OCI-LY7 (cell line): Measurements from ENCODE around the gene RNF10. TPM values are rescaled to one million over a fixed set of nuclear protein-coding genes. Genes with fewer than 3 reads are reported as not detected.

Experiments used
- BruUV-seq: library from RNA; stranded (reverse); fragments of 400-500 nt; replicated peaks from 2 replicates; lab custom pipeline; 2021; lab: Mats Ljungman, UMichigan
- CTCF ChIA-PET: fragments of 300-600 bp; sonication (Branson Sonifier 250); formaldehyde crosslinking; loops from one replicate; lab custom pipeline; 2022; ENCODE audit warnings: antibody characterized with exemption; ENCODE audit not compliant: unreplicated experiment; lab: Charles Lee
- POLR2A ChIA-PET: fragments of 300-600 bp; sonication (Branson Sonifier 250); formaldehyde crosslinking; loops from one replicate; lab custom pipeline; 2022; ENCODE audit warnings: antibody characterized with exemption; lab: Charles Lee
- DNase-seq: peaks from one replicate; pipeline ENCODE4 v3.0.0-alpha.2; 2015; ENCODE audit warnings: low spot score
- H2AFZ ChIP-seq: fragments of 200-600 bp; sonication (generic), shearing (Covaris generic); 2 replicates; pipeline ENCODE4 v1.6.1; 2014; ENCODE audit warnings: mild to moderate bottlenecking, antibody characterized with exemption, low read length, moderate library complexity
- H3K27ac ChIP-seq: fragments of 200-600 bp; sonication (generic); 2 replicates; pipeline ENCODE4 v1.5.1; 2014; ENCODE audit warnings: mixed run types, low read depth, mild to moderate bottlenecking, moderate library complexity, low read length, inconsistent platforms; ENCODE audit not compliant: poor library complexity, severe bottlenecking
- H3K36me3 ChIP-seq: fragments of 200-600 bp; sonication (generic); 2 replicates; pipeline ENCODE4 v1.6.1; 2014; ENCODE audit warnings: mild to moderate bottlenecking, antibody characterized with exemption, low read length, moderate library complexity, mixed read lengths; ENCODE audit not compliant: insufficient read depth
- H3K4me1 ChIP-seq: fragments of 200-600 bp; sonication (generic); 2 replicates; pipeline ENCODE4 v1.5.1; 2014; ENCODE audit warnings: mild to moderate bottlenecking, low read length; ENCODE audit not compliant: insufficient read depth, poor library complexity, severe bottlenecking
- H3K4me2 ChIP-seq: fragments of 200-600 bp; sonication (generic); 2 replicates; pipeline ENCODE4 v1.6.1; 2014; ENCODE audit warnings: mild to moderate bottlenecking, low read length
- H3K4me3 ChIP-seq: fragments of 200-600 bp; sonication (generic); 2 replicates; pipeline ENCODE4 v1.5.1; 2014; ENCODE audit warnings: mild to moderate bottlenecking, low read depth, low read length; ENCODE audit not compliant: poor library complexity, severe bottlenecking
- H3K79me2 ChIP-seq: fragments of 200-600 bp; sonication (generic); 2 replicates; pipeline ENCODE4 v1.6.1; 2016; ENCODE audit warnings: low read depth, mild to moderate bottlenecking, low read length, moderate library complexity, mixed read lengths; ENCODE audit not compliant: insufficient read depth
- H3K9me2 ChIP-seq: fragments of 200-600 bp; sonication (generic); 2 replicates; pipeline ENCODE4 v1.6.1; 2016; ENCODE audit warnings: mild to moderate bottlenecking, low read length, mixed read lengths; ENCODE audit not compliant: insufficient read depth
- H3K9me3 ChIP-seq: fragments of 200-600 bp; sonication (generic); 2 replicates; pipeline ENCODE4 v1.6.1; 2014; ENCODE audit warnings: mild to moderate bottlenecking, mixed run types, low read length, mixed read lengths
- H4K20me1 ChIP-seq: fragments of 200-600 bp; sonication (generic); 2 replicates; pipeline ENCODE4 v1.6.1; 2014; ENCODE audit warnings: mild to moderate bottlenecking, antibody characterized with exemption, low read length, moderate library complexity, mixed read lengths; ENCODE audit not compliant: insufficient read depth
- EZH2phosphoT487 ChIP-seq: fragments of 200-600 bp; sonication (generic); IDR thresholded peaks from 2 replicates; pipeline ENCODE4 v1.6.1; 2018; ENCODE audit warnings: low read depth, borderline replicate concordance, mild to moderate bottlenecking, mixed run types, antibody characterized with exemption, low read length, moderate library complexity, mixed read lengths
- intact Hi-C: fragments of 100-400 bp; cut with micrococcal nuclease; formaldehyde crosslinking; loops from one replicate; pipeline ENCODE4 v1.10.0; 2022; ENCODE audit not compliant: unreplicated experiment
- total RNA-seq, 2 experiments: library from RNA; depleted of rRNA in 1 of 2; stranded (reverse); fragments of >200 nt in 1 of 2; shearing (Covaris generic) in 1 of 2; gene quantifications; 2 replicates each; pipeline ENCODE4 v1.2.3, GENCODE V29; 2014 to 2022
- TF ChIP-seq, protein P1 (sequence below): fragments of 200-600 bp; sonication (generic); conservative IDR thresholded peaks from 2 replicates; pipeline ENCODE4 v1.5.1; 2014; ENCODE audit warnings: mild to moderate bottlenecking, antibody characterized with exemption, low read length, moderate library complexity, mixed read lengths

Gene RNF10
- total RNA-seq, 2 experiments from 2014 or later: 52.2 to 150 TPM

DNA sequence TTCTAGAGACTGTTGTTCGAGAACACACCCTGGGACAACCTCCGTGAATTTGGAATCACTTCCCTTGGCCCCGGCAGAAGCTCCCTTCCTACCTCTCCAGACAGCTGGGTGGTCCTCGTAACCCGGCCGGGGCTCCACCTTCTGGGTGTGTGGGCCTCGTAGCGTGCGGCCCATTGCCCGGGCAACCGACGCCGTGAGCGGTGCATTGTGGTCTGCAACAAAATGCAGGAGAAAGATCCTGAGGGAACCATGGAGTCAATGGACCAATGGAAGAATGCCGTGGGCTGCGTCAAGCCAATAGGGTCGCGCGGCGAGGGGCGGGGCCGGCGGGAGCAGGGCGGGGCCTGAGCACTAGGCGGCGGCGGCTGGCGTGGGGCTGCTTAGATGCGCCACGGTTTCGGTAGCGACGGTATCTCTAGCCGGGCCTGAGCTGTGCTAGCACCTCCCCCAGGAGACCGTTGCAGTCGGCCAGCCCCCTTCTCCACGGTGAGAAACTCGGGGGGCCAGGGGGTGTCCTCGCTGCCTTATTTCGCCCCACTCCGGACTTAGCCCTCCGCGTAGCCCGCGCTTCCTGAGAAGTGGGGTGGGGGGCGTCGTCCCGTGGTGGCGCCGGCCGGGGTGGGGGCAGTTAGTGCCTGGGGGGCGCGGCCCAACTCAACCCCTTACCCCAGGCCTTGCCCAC lies 38.3 kb upstream of the RNF10 start, which contains the start of gene DYNLL1:
TSS of gene DYNLL1 (plus strand) at position 383 of the 682 bp plus-strand sequence. CDS start 309 bp downstream, outside the sequence.
- peak within 1 kb of the TSS; percentile 88 for H2AFZ ChIP-seq
- H3K27ac ChIP-seq: peak within 1 kb of the TSS; percentile 71
- peak; percentile 98 for DNase-seq
- TF ChIP-seq EZH2phosphoT487: no peak
- TF ChIP-seq, protein P1, sequence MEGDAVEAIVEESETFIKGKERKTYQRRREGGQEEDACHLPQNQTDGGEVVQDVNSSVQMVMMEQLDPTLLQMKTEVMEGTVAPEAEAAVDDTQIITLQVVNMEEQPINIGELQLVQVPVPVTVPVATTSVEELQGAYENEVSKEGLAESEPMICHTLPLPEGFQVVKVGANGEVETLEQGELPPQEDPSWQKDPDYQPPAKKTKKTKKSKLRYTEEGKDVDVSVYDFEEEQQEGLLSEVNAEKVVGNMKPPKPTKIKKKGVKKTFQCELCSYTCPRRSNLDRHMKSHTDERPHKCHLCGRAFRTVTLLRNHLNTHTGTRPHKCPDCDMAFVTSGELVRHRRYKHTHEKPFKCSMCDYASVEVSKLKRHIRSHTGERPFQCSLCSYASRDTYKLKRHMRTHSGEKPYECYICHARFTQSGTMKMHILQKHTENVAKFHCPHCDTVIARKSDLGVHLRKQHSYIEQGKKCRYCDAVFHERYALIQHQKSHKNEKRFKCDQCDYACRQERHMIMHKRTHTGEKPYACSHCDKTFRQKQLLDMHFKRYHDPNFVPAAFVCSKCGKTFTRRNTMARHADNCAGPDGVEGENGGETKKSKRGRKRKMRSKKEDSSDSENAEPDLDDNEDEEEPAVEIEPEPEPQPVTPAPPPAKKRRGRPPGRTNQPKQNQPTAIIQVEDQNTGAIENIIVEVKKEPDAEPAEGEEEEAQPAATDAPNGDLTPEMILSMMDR: no peak
- H4K20me1 ChIP-seq: peaks cover 11% of the 10 kb centered on the region
- no peaks in the 10 kb centered on the region for H3K9me2 ChIP-seq
- intact Hi-C loops: loop anchor here (1.0 to 2.0 kb wide), 2 partner anchors 27 to 57 kb away; partner anchors contain the start of genes COX6A1 and SRSF9
- H3K79me2 ChIP-seq: peaks cover 37% of the 10 kb centered on the region
- no TSS peak for BruUV-seq
- CTCF ChIA-PET: no interaction called here
- peak within 1 kb of the TSS; percentile 79 for H3K4me3 ChIP-seq
- POLR2A ChIA-PET: interaction anchor here (0.6 to 1.9 kb wide), 7 partner anchors 10 to 205 kb away, joined by 3 to 8 read pairs (median 4); partner anchors contain the start of gene POP5
- no peaks in the 10 kb centered on the region for H3K9me3 ChIP-seq
- peak within 1 kb of the TSS; percentile 99 for H3K4me2 ChIP-seq
- H3K36me3 ChIP-seq: peaks cover 37% of the 10 kb centered on the region
- H3K4me1 ChIP-seq: peaks cover 23% of the 10 kb centered on the region

DNA sequence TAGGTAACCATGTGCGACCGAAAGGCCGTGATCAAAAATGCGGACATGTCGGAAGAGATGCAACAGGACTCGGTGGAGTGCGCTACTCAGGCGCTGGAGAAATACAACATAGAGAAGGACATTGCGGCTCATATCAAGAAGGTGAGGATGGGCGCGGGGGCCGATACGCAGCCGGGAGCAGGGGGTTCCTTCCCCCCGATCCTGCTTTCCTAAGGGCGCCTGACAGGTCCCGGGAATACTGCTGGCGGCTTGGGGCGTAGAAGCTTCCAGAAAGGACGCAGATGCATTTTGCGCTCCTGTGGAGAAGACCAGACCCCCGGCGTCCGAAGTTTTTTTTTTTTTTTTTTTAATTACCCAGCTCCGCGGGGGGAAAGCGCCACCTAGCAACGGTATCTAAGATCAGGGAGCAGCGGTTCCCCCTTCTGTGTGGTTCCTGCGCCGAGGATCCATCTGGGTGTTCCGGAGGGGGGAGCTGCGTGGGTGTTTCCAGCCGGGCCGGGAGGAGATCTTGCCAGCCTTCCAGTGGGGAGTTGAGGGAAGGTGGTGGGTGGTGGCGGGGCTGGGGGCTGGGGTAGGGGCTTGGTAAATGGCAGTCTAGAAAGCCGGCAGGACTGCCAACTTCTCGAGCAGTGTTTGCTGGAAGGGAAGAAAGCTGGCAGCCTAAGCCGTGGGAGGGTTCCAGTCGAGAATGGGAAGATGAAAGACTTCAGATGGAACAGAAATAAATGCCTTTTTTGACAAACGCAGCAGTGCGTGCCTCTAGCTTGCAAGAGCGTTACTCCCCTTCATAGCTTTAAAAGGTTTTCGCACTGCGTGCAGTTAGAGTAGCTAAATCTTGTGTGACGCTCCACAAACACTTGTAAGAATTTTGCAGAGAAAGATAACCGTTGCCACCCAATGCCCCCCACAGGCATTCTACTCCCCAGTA lies 37.5 kb upstream of the RNF10 start:
- peak overlapping the region; percentile 71 for H3K27ac ChIP-seq
- H4K20me1 ChIP-seq: peaks cover 11% of the 10 kb centered on the region
- H3K79me2 ChIP-seq: peaks cover 37% of the 10 kb centered on the region
- no peaks in the 10 kb centered on the region for H3K9me2 ChIP-seq
- intact Hi-C loops: loop anchor here (1.0 to 2.0 kb wide), 2 partner anchors 27 to 58 kb away; partner anchors contain the start of genes COX6A1 and SRSF9
- TF ChIP-seq, protein P1: peak; percentile 65
- TF ChIP-seq EZH2phosphoT487: no peak
- H2AFZ ChIP-seq: no peak overlapping the region
- no peaks in the 10 kb centered on the region for H3K9me3 ChIP-seq
- H3K36me3 ChIP-seq: peaks cover 43% of the 10 kb centered on the region
- BruUV-seq: no TSS peak
- CTCF ChIA-PET: no interaction called here
- POLR2A ChIA-PET: interaction anchor here (0.5 to 1.9 kb wide), 10 partner anchors 10 to 735 kb away, joined by 3 to 8 read pairs (median 4); partner anchors contain the start of gene POP5
- peak overlapping the region; percentile 98 for H3K4me2 ChIP-seq
- peak; percentile 76 for DNase-seq
- peak overlapping the region; percentile 79 for H3K4me3 ChIP-seq
- peaks cover 23% of the 10 kb centered on the region for H3K4me1 ChIP-seq
